HFFc6 (cell line): ENCODE data around the gene TAOK1. TPM values are rescaled to one million over a fixed set of nuclear protein-coding genes. Genes with fewer than 3 reads are reported as not detected.

Experiments
- DNase-seq: peaks from one replicate; pipeline ENCODE4 v3.0.0-alpha.2; 2018
- H3K27ac Mint-ChIP-seq: 2 replicates; pipeline ENCODE4 v1.8.0; 2020; ENCODE audit warnings: mild to moderate bottlenecking, mixed read lengths
- H3K27me3 Mint-ChIP-seq: 2 replicates; pipeline ENCODE4 v1.8.0; 2021; ENCODE audit warnings: mild to moderate bottlenecking, moderate library complexity, mixed read lengths; ENCODE audit not compliant: insufficient read depth
- H3K36me3 Mint-ChIP-seq: 2 replicates; pipeline ENCODE4 v1.8.0; 2021; ENCODE audit warnings: low read depth, mixed read lengths
- H3K4me1 Mint-ChIP-seq: 2 replicates; pipeline ENCODE4 v1.8.0; 2020; ENCODE audit warnings: low read depth, mixed read lengths
- H3K4me3 Mint-ChIP-seq: 2 replicates; pipeline ENCODE4 v1.8.0; 2020; ENCODE audit warnings: mild to moderate bottlenecking, moderate library complexity, mixed read lengths
- H3K9me3 Mint-ChIP-seq: 2 replicates; pipeline ENCODE4 v1.8.0; 2020; ENCODE audit warnings: mild to moderate bottlenecking, mixed read lengths
- total RNA-seq, 6 experiments: library from RNA; stranded (reverse); fragmentation: NEBNext Ultra II Directional; extraction: Animal tissue kit (Norgen Biotek cat#: 25700); gene quantifications; 2 replicates in 1 of 6; 3 replicates in 5 of 6; pipeline ENCODE4 v1.2.3, GENCODE V29; 2021
- TF ChIP-seq, protein P1 (sequence below): fragments of 200-600 bp; sonication (generic); IDR thresholded peaks from 2 replicates; pipeline ENCODE4 v1.5.0; 2021; ENCODE audit warnings: antibody characterized with exemption, mild to moderate bottlenecking

TAOK1 gene
- total RNA-seq, 6 experiments from 2014 or later = 72.0 to 82.6 (median 75.1) TPM

DNA sequence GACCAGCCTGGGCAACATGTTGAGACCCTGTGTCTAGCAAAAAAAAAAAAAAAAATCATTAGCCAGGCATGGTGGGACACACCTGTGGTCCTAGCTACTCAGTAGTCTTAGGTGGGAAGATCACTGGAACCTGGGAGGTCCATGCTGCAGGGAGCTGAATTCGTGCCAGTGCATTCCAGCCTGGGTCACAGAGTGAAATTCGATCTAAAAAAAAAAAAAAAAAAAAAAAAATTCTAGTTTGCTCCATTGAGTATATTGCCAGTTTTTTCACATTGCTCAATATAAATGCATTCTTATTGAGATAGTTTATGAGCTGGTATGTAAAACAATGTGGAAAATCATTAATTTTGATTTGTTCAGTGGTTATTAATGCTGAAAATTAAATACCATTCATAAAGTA, 124.6 kb downstream of the TAOK1 start:
- no peaks in the 10 kb centered on the region for H3K9me3 Mint-ChIP-seq
- TF ChIP-seq, protein P1, sequence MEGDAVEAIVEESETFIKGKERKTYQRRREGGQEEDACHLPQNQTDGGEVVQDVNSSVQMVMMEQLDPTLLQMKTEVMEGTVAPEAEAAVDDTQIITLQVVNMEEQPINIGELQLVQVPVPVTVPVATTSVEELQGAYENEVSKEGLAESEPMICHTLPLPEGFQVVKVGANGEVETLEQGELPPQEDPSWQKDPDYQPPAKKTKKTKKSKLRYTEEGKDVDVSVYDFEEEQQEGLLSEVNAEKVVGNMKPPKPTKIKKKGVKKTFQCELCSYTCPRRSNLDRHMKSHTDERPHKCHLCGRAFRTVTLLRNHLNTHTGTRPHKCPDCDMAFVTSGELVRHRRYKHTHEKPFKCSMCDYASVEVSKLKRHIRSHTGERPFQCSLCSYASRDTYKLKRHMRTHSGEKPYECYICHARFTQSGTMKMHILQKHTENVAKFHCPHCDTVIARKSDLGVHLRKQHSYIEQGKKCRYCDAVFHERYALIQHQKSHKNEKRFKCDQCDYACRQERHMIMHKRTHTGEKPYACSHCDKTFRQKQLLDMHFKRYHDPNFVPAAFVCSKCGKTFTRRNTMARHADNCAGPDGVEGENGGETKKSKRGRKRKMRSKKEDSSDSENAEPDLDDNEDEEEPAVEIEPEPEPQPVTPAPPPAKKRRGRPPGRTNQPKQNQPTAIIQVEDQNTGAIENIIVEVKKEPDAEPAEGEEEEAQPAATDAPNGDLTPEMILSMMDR = no peak
- no peak overlapping the region for H3K4me3 Mint-ChIP-seq
- H3K27ac Mint-ChIP-seq = no peak overlapping the region
- no peak for DNase-seq
- peaks cover 1% of the 10 kb centered on the region; the same call in 1 of the 2 replicates for H3K27me3 Mint-ChIP-seq
- peaks cover 17% of the 10 kb centered on the region for H3K36me3 Mint-ChIP-seq
- H3K4me1 Mint-ChIP-seq = peaks cover 9% of the 10 kb centered on the region

GRCh38 chr17:29518359-29518758, 128.2 kb downstream of the TAOK1 start:
- H3K4me3 Mint-ChIP-seq = no peak overlapping the region
- H3K9me3 Mint-ChIP-seq = no peaks in the 10 kb centered on the region
- H3K4me1 Mint-ChIP-seq = no peaks in the 10 kb centered on the region
- TF ChIP-seq, protein P1 = no peak
- peaks cover 24% of the 10 kb centered on the region for H3K36me3 Mint-ChIP-seq
- no peak overlapping the region for H3K27ac Mint-ChIP-seq
- DNase-seq = no peak
- no peaks in the 10 kb centered on the region; the same call in 1 of the 2 replicates for H3K27me3 Mint-ChIP-seq

DNA sequence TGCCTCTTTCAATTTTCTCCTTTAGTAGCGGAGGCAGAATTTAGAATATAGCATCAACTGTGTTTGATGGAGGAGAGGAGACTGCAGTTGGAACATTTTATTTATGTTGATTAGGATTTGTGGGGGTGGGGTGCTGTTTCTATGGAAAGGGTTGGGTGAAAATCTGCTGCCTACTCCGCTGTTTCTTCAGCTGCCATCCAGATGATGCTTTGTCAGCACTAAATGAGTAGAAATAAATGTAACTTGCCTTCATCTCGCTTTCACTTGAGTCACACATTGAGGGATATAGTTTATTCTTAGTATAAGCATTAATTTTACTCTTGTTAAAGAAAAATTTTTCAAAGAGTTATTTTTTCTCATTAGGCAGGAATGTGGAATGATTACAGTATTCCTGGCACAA, 134.5 kb downstream of the TAOK1 start:
- Mint-ChIP-seq H3K4me1 (peaks cover 7% of the 10 kb centered on the region; the same call in 1 of the 2 replicates), H3K36me3 (peaks cover 18% of the 10 kb centered on the region), H3K4me3 (no peak overlapping the region), H3K27ac (no peak overlapping the region), H3K27me3 (peaks cover 1% of the 10 kb centered on the region; the same call in 1 of the 2 replicates), H3K9me3 (no peaks in the 10 kb centered on the region)
- no peak for DNase-seq
- TF ChIP-seq, protein P1 = no peak

- Mint-ChIP-seq H3K4me1 (peaks cover 7% of the 10 kb centered on the region; the same call in 1 of the 2 replicates), H3K9me3 (no peaks in the 10 kb centered on the region), H3K27ac (no peak overlapping the region), H3K4me3 (no peak overlapping the region), H3K36me3 (peaks cover 24% of the 10 kb centered on the region), H3K27me3 (peaks cover 1% of the 10 kb centered on the region; the same call in 1 of the 2 replicates)
- DNase-seq = peak; percentile 1
- TF ChIP-seq, protein P1 = no peak
These were observed 136.2 kb downstream of the TAOK1 start for GRCh38 chr17:29526322-29526721.

DNA sequence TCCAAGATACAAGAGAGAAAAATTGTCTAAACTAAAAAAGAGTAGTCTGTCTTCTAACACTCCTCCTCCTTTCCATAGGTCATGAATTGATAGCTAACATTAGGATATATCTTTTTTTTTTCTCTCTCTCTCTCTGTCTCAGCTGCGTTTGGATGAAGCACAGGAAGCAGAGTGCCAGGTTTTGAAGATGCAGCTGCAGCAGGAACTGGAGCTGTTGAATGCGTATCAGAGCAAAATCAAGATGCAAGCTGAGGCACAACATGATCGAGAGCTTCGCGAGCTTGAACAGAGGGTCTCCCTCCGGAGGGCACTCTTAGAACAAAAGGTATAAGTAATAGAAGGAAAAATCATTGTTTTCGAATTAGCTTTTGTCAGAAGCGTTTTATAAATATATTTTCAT, 143.8 kb downstream of the TAOK1 start:
- Mint-ChIP-seq H3K4me3 (no peak overlapping the region), H3K27ac (no peak overlapping the region), H3K27me3 (peaks cover under 1% of the 10 kb centered on the region), H3K36me3 (peaks cover 17% of the 10 kb centered on the region; the same call in 1 of the 2 replicates), H3K9me3 (no peaks in the 10 kb centered on the region), H3K4me1 (no peaks in the 10 kb centered on the region)
- DNase-seq = no peak
- TF ChIP-seq, protein P1 = no peak

DNA sequence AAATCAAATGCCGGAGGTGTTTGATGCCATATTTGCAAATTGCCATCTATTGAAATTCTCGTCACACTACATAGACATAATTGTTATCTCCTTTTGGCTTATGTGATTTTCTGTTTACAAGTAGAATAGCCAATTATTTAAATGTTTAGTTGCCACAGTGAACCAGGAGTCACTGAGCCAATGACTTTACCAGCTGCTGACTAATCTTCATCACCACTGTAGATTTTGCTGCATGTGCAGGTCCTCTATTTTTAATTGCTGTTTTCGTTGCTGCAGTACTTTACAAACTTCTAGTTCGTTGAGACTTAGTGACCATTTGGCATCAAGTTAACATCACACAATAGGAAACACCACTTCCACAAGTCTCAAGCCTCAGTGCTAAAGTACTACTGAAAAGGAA, 153.9 kb downstream of the TAOK1 start:
- H3K27ac Mint-ChIP-seq = no peak overlapping the region

More for the DNA sequence above, 153.9 kb downstream of the TAOK1 start:
- Mint-ChIP-seq H3K4me3 (no peak overlapping the region), H3K36me3 (peaks cover 29% of the 10 kb centered on the region), H3K9me3 (no peaks in the 10 kb centered on the region), H3K4me1 (no peaks in the 10 kb centered on the region; the same call in 1 of the 2 replicates), H3K27me3 (no peaks in the 10 kb centered on the region)
- TF ChIP-seq, protein P1 = no peak
- no peak for DNase-seq
